Osteoblast (primary cell): Measurements from ENCODE around the gene GRAMD1B. TPM values are rescaled to one million over a fixed set of nuclear protein-coding genes. Genes with fewer than 3 reads are reported as not detected.

Experiments
- DNase-seq: peaks from one replicate; pipeline ENCODE4 v3.0.0; 2011; ENCODE audit warnings: low spot score, mixed read lengths; ENCODE audit not compliant: insufficient read length; ENCODE audit errors: missing footprints
- H2AFZ ChIP-seq: 2 replicates; pipeline ENCODE4 v1.6.0; 2011; ENCODE audit warnings: mild to moderate bottlenecking, low read length
- H3K27ac ChIP-seq: 2 replicates; pipeline ENCODE4 v1.5.1; 2011; ENCODE audit warnings: mild to moderate bottlenecking, low read depth, low read length, moderate library complexity
- H3K27me3 ChIP-seq: 2 replicates; pipeline ENCODE4 v1.6.0; 2012; ENCODE audit warnings: mild to moderate bottlenecking, control low read depth, inconsistent platforms, low read length, moderate library complexity; ENCODE audit not compliant: insufficient read depth
- H3K36me3 ChIP-seq: 2 replicates; pipeline ENCODE4 v1.5.1; 2011; ENCODE audit warnings: mild to moderate bottlenecking, low read length, control low read depth, moderate library complexity; ENCODE audit not compliant: insufficient read depth
- H3K4me1 ChIP-seq: 2 replicates; pipeline ENCODE4 v1.5.1; 2011; ENCODE audit warnings: mild to moderate bottlenecking, low read length, control low read depth, moderate library complexity; ENCODE audit not compliant: insufficient read depth
- H3K4me2 ChIP-seq: 2 replicates; pipeline ENCODE4 v1.6.0; 2011; ENCODE audit warnings: mild to moderate bottlenecking, low read length; ENCODE audit not compliant: insufficient read depth
- H3K4me3 ChIP-seq: fragments of 200-600 bp; sonication (generic); 3 replicates; pipeline ENCODE4 v1.5.1; 2012; ENCODE audit warnings: mild to moderate bottlenecking, low read length, inconsistent platforms; ENCODE audit not compliant: insufficient read depth
- H3K79me2 ChIP-seq: 2 replicates; pipeline ENCODE4 v1.6.0; 2012; ENCODE audit warnings: mild to moderate bottlenecking, low read length, control low read depth, inconsistent platforms; ENCODE audit not compliant: insufficient read depth
- H3K9me3 ChIP-seq: 2 replicates; pipeline ENCODE4 v1.5.1; 2011; ENCODE audit warnings: low read depth, low read length, control low read depth
- H4K20me1 ChIP-seq: 2 replicates; pipeline ENCODE4 v1.6.0; 2012; ENCODE audit warnings: mild to moderate bottlenecking, low read length, control low read depth; ENCODE audit not compliant: insufficient read depth
- total RNA-seq: library from RNA; depleted of rRNA; stranded (reverse); fragments of >200 nt; gene quantifications from 2 replicates; pipeline ENCODE4 v1.2.3, GENCODE V29; 2012
- TF ChIP-seq, protein P1 (sequence below): IDR thresholded peaks from 2 replicates; pipeline ENCODE4 v1.5.1; 2011; ENCODE audit warnings: mild to moderate bottlenecking, low read depth, low read length, moderate library complexity; ENCODE audit errors: extremely low read depth

Gene GRAMD1B
- total RNA-seq, 1 donor = 15.2 TPM

DNA sequence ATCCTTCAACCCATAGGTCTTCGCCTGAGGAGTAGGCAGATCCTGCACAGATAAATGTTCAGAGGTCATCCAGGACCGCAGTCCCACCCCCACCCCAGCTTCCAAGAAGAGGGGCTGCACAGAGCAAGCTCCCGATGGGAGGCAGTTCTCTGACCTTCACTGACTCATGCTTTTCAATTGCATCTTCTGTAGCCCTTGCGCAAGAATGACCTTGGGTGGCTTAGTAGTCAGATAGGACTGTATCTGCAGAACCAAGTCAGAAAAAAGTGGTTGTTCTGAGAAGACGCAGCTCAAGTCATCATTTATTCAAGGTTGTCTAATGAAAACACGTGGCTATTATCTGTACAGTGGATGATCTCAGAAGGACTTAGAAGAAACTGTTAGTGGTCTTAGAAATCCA lies 16.4 kb upstream of the GRAMD1B start:
- Histone ChIP-seq H3K27ac (no peak overlapping the region), H3K27me3 (peaks cover 10% of the 10 kb centered on the region), H3K4me2 (no peak overlapping the region), H3K4me3 (no peak overlapping the region), H2AFZ (no peak overlapping the region), H3K4me1 (no peaks in the 10 kb centered on the region), H3K79me2 (no peaks in the 10 kb centered on the region), H3K36me3 (no peaks in the 10 kb centered on the region), H4K20me1 (no peaks in the 10 kb centered on the region), H3K9me3 (no peaks in the 10 kb centered on the region)
- TF ChIP-seq, protein P1, sequence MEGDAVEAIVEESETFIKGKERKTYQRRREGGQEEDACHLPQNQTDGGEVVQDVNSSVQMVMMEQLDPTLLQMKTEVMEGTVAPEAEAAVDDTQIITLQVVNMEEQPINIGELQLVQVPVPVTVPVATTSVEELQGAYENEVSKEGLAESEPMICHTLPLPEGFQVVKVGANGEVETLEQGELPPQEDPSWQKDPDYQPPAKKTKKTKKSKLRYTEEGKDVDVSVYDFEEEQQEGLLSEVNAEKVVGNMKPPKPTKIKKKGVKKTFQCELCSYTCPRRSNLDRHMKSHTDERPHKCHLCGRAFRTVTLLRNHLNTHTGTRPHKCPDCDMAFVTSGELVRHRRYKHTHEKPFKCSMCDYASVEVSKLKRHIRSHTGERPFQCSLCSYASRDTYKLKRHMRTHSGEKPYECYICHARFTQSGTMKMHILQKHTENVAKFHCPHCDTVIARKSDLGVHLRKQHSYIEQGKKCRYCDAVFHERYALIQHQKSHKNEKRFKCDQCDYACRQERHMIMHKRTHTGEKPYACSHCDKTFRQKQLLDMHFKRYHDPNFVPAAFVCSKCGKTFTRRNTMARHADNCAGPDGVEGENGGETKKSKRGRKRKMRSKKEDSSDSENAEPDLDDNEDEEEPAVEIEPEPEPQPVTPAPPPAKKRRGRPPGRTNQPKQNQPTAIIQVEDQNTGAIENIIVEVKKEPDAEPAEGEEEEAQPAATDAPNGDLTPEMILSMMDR = no peak
- DNase-seq = no peak

DNA sequence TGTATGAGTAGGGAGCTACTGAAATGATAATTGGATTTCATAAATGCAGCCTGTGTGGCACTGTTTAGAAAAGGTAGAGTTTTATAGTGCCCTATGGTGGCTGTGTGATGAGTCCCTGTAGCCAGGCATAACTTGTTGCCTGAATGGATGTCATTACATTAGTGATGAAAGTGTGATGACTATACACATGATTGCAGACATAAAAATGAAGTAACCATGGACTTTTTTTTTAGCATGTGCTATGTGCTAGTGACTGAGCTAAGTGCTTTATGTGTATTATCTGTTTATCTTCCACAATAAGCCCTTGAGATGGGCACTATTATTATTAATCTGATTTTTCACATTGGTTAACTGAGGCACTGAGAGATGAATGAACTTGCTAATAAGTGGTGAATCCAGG lies 13.5 kb upstream of the GRAMD1B start:
- H3K4me3 ChIP-seq = no peak overlapping the region
- no peaks in the 10 kb centered on the region for H3K79me2 ChIP-seq
- no peaks in the 10 kb centered on the region for H3K9me3 ChIP-seq
- H3K27me3 ChIP-seq = peaks cover 31% of the 10 kb centered on the region
- DNase-seq = no peak
- H3K4me2 ChIP-seq = no peak overlapping the region
- H4K20me1 ChIP-seq = no peaks in the 10 kb centered on the region
- TF ChIP-seq, protein P1 = no peak
- H2AFZ ChIP-seq = no peak overlapping the region
- H3K4me1 ChIP-seq = no peaks in the 10 kb centered on the region
- H3K36me3 ChIP-seq = no peaks in the 10 kb centered on the region
- H3K27ac ChIP-seq = no peak overlapping the region

DNA sequence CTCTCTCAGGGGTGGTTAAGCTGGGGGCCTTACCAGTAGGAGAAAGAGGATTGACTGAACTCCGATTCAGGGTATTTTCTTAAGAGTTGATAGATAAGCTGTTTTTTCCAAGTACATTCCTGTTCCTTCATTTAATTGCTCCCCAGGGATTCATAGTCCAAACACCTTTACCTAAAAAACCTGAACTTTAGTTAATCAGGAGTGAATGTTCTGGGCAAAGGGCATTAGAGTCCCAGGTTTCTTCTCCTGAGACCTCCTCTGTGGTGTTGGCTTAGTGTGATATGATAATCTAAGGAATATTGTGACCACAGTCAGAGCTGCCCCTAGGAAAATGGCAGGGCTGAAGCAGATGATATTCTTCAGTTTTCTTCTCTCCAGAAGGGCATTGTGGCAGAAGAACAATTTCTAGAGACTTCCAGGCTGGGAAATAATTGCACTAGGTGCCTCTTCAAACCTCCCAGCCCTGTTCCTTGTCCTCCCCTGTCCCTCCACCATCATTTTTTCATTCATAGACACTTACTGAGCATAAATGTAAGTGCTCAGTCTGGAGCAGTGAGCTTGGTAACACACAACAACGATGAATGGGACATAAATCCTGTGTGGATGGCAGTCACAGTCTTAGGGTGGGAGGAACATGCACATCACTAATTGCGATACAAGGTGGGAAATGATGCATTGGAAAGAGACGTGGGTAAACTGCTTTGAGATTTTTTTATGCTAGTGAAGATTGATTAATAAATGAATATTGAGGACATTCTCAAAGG lies 11.5 kb upstream of the GRAMD1B start:
- no peak overlapping the region for H3K27ac ChIP-seq
- TF ChIP-seq, protein P1 = no peak
- no peak overlapping the region for H2AFZ ChIP-seq
- H3K4me3 ChIP-seq = no peak overlapping the region
- peaks cover 47% of the 10 kb centered on the region for H3K27me3 ChIP-seq
- H3K36me3 ChIP-seq = no peaks in the 10 kb centered on the region
- no peak overlapping the region for H3K4me2 ChIP-seq
- no peaks in the 10 kb centered on the region for H3K4me1 ChIP-seq
- no peaks in the 10 kb centered on the region for H3K9me3 ChIP-seq
- no peaks in the 10 kb centered on the region for H3K79me2 ChIP-seq
- no peak for DNase-seq
- H4K20me1 ChIP-seq = no peaks in the 10 kb centered on the region

DNA sequence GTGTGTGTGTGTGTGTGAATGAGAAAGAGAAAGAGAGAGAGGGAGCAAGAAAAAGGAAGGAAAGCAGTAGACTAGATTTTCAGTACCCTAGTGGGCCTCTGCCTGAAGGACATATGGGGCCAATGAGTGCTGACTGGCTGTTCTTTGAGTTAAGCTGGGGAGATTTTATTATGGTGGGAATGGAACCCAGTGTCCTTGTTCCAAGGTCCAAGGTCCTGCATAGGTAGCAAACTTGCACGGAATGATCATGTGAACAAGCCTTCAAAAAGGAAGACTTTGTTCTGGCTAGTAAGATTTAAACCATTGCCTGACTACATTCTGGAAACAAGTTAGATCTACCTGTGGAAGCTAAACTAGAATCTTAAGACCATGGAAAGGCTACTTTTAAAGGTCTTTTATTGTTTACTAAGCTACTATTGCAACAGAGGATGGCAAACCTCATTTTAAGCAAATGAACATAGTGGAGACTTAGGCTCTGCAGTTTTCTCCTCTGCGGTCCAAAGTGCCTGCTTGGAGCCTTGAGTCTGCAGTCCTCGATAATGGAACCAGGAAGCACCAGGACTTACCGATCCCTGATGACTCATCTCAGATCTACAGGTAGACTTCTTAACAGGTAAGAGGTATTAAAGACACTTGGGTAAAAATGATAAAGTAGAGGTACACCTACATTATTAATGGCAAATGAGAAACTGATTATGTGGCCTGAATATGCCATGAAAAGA lies 10.2 kb upstream of the GRAMD1B start:
- Histone ChIP-seq H3K4me1 (no peaks in the 10 kb centered on the region), H4K20me1 (no peaks in the 10 kb centered on the region), H3K4me3 (no peak overlapping the region), H3K27ac (no peak overlapping the region), H3K79me2 (no peaks in the 10 kb centered on the region), H3K27me3 (peaks cover 49% of the 10 kb centered on the region), H2AFZ (no peak overlapping the region), H3K36me3 (no peaks in the 10 kb centered on the region), H3K4me2 (no peak overlapping the region), H3K9me3 (no peaks in the 10 kb centered on the region)
- DNase-seq = no peak
- TF ChIP-seq, protein P1 = no peak
